GM23338 (cell line): ENCODE data around the gene OVCH1. TPM values are rescaled to one million over a fixed set of nuclear protein-coding genes. Genes with fewer than 3 reads are reported as not detected.

Experiments
- ATAC-seq: fragments of 200-7000 bp; cut with Tn5 transposase; 3 replicates; pipeline ENCODE4 v1.9.1; 2020
- DNase-seq: peaks from one replicate; pipeline ENCODE4 v3.0.0-alpha.2; 2015; ENCODE audit warnings: low spot score
- H2AFZ ChIP-seq: fragments of 200-600 bp; sonication (generic); 2 replicates; pipeline ENCODE4 v1.8.0; 2016; ENCODE audit warnings: antibody characterized with exemption, mild to moderate bottlenecking, moderate library complexity
- H3F3A ChIP-seq: fragments of 200-600 bp; sonication (generic); replicated peaks from 2 replicates; pipeline ENCODE4 v1.8.0; 2017; ENCODE audit warnings: antibody characterized with exemption, mixed run types, low read depth
- H3K27ac ChIP-seq: fragments of 200-600 bp; sonication (generic); 2 replicates; pipeline ENCODE4 v1.6.1; 2016; ENCODE audit warnings: low read depth
- H3K27me3 ChIP-seq: fragments of 200-600 bp; sonication (generic); 2 replicates; pipeline ENCODE4 v1.8.0; 2016; ENCODE audit warnings: mild to moderate bottlenecking, mixed run types, moderate library complexity; ENCODE audit not compliant: insufficient read depth
- H3K36me3 ChIP-seq: fragments of 200-600 bp; sonication (generic); 2 replicates; pipeline ENCODE4 v1.8.0; 2016; ENCODE audit warnings: mild to moderate bottlenecking; ENCODE audit not compliant: insufficient read depth
- H3K4me1 ChIP-seq: fragments of 200-600 bp; sonication (generic); 2 replicates; pipeline ENCODE4 v1.8.0; 2016; ENCODE audit warnings: mild to moderate bottlenecking, moderate library complexity; ENCODE audit not compliant: insufficient read depth
- H3K4me2 ChIP-seq: fragments of 200-600 bp; sonication (generic); 2 replicates; pipeline ENCODE4 v1.7.1; 2017; ENCODE audit warnings: mixed run types
- H3K4me3 ChIP-seq: fragments of 200-600 bp; sonication (generic); 2 replicates; pipeline ENCODE4 v1.6.1; 2016; ENCODE audit warnings: mixed run types
- H3K79me2 ChIP-seq: fragments of 200-600 bp; sonication (generic); replicated peaks from 2 replicates; pipeline ENCODE4 v1.8.0; 2017; ENCODE audit warnings: mild to moderate bottlenecking; ENCODE audit not compliant: insufficient read depth
- H3K9me2 ChIP-seq: fragments of 200-600 bp; sonication (generic); 2 replicates; pipeline ENCODE4 v1.8.0; 2017; ENCODE audit not compliant: insufficient read depth
- H4K20me1 ChIP-seq: fragments of 200-600 bp; sonication (generic); replicated peaks from 2 replicates; pipeline ENCODE4 v1.8.0; 2017; ENCODE audit warnings: mild to moderate bottlenecking; ENCODE audit not compliant: insufficient read depth
- H3K27ac Mint-ChIP-seq: 2 replicates; pipeline ENCODE4 v1.8.0; 2020; ENCODE audit warnings: inconsistent platforms, mild to moderate bottlenecking, moderate library complexity, mixed read lengths
- H3K27me3 Mint-ChIP-seq: 3 replicates; pipeline ENCODE4 v1.8.0; 2022; ENCODE audit warnings: low read depth, mild to moderate bottlenecking, moderate library complexity, mixed read lengths, inconsistent platforms; ENCODE audit not compliant: insufficient read depth, poor library complexity
- H3K36me3 Mint-ChIP-seq: 3 replicates; pipeline ENCODE4 v1.8.0; 2021; ENCODE audit warnings: low read depth, mild to moderate bottlenecking, inconsistent platforms, moderate library complexity, mixed read lengths
- H3K4me1 Mint-ChIP-seq: 3 replicates; pipeline ENCODE4 v1.8.0; 2020; ENCODE audit warnings: mild to moderate bottlenecking, inconsistent platforms, mixed read lengths
- H3K4me3 Mint-ChIP-seq: 3 replicates; pipeline ENCODE4 v1.8.0; 2021; ENCODE audit warnings: moderate library complexity, mild to moderate bottlenecking, inconsistent platforms, mixed read lengths
- H3K9me3 Mint-ChIP-seq: 3 replicates; pipeline ENCODE4 v1.8.0; 2020; ENCODE audit warnings: moderate library complexity, mild to moderate bottlenecking, inconsistent platforms, mixed read lengths
- STAT1 ChIP-seq: IDR thresholded peaks from one replicate; pipeline ENCODE4 v1.6.1; 2016; ENCODE audit warnings: antibody characterized with exemption; ENCODE audit not compliant: unreplicated experiment
- ZNF114 ChIP-seq: fragments of 250-450 bp; sonication (Bioruptor Pico); IDR thresholded peaks from 2 replicates; pipeline ENCODE4 v1.5.0; 2020; ENCODE audit warnings: mild to moderate bottlenecking, moderate library complexity
- polyA plus RNA-seq: library from polyadenylated mRNA; unstranded; fragments of >200 nt; fragmentation: Nextera tagmentation; extraction: Ambion mirVana; gene quantifications from 2 replicates; pipeline ENCODE4 v1.2.1, GENCODE V29; 2016
- total RNA-seq: library from RNA; depleted of rRNA; stranded (reverse); fragments of >200 nt; shearing (Covaris generic); gene quantifications from 2 replicates; pipeline ENCODE4 v1.2.3, GENCODE V29; 2014
- TF ChIP-seq, protein P1 (sequence below): fragments of 250-450 bp; sonication (Bioruptor Pico); IDR thresholded peaks from 2 replicates; pipeline ENCODE4 v1.5.0; 2020; ENCODE audit warnings: mild to moderate bottlenecking, moderate library complexity
- TF ChIP-seq, protein P2 (sequence below), 2 experiments: fragments of 200-600 bp in 1 of 2; sonication (generic) in 1 of 2; conservative IDR thresholded peaks; 2 replicates each; pipeline versions ENCODE4 v1.5.1 to v1.6.1; 2016 to 2017; ENCODE audit warnings: antibody characterized with exemption in 2 of 2, low read depth in 2 of 2, mild to moderate bottlenecking in 2 of 2, moderate library complexity in 1 of 2

The OVCH1 gene
- total and polyA plus RNA-seq, 2 experiments from 2014 or later, result not detected

GRCh38 chr12:29428633-29429032, 68.9 kb downstream of the OVCH1 start (continued):
- TF ChIP-seq, protein P1, sequence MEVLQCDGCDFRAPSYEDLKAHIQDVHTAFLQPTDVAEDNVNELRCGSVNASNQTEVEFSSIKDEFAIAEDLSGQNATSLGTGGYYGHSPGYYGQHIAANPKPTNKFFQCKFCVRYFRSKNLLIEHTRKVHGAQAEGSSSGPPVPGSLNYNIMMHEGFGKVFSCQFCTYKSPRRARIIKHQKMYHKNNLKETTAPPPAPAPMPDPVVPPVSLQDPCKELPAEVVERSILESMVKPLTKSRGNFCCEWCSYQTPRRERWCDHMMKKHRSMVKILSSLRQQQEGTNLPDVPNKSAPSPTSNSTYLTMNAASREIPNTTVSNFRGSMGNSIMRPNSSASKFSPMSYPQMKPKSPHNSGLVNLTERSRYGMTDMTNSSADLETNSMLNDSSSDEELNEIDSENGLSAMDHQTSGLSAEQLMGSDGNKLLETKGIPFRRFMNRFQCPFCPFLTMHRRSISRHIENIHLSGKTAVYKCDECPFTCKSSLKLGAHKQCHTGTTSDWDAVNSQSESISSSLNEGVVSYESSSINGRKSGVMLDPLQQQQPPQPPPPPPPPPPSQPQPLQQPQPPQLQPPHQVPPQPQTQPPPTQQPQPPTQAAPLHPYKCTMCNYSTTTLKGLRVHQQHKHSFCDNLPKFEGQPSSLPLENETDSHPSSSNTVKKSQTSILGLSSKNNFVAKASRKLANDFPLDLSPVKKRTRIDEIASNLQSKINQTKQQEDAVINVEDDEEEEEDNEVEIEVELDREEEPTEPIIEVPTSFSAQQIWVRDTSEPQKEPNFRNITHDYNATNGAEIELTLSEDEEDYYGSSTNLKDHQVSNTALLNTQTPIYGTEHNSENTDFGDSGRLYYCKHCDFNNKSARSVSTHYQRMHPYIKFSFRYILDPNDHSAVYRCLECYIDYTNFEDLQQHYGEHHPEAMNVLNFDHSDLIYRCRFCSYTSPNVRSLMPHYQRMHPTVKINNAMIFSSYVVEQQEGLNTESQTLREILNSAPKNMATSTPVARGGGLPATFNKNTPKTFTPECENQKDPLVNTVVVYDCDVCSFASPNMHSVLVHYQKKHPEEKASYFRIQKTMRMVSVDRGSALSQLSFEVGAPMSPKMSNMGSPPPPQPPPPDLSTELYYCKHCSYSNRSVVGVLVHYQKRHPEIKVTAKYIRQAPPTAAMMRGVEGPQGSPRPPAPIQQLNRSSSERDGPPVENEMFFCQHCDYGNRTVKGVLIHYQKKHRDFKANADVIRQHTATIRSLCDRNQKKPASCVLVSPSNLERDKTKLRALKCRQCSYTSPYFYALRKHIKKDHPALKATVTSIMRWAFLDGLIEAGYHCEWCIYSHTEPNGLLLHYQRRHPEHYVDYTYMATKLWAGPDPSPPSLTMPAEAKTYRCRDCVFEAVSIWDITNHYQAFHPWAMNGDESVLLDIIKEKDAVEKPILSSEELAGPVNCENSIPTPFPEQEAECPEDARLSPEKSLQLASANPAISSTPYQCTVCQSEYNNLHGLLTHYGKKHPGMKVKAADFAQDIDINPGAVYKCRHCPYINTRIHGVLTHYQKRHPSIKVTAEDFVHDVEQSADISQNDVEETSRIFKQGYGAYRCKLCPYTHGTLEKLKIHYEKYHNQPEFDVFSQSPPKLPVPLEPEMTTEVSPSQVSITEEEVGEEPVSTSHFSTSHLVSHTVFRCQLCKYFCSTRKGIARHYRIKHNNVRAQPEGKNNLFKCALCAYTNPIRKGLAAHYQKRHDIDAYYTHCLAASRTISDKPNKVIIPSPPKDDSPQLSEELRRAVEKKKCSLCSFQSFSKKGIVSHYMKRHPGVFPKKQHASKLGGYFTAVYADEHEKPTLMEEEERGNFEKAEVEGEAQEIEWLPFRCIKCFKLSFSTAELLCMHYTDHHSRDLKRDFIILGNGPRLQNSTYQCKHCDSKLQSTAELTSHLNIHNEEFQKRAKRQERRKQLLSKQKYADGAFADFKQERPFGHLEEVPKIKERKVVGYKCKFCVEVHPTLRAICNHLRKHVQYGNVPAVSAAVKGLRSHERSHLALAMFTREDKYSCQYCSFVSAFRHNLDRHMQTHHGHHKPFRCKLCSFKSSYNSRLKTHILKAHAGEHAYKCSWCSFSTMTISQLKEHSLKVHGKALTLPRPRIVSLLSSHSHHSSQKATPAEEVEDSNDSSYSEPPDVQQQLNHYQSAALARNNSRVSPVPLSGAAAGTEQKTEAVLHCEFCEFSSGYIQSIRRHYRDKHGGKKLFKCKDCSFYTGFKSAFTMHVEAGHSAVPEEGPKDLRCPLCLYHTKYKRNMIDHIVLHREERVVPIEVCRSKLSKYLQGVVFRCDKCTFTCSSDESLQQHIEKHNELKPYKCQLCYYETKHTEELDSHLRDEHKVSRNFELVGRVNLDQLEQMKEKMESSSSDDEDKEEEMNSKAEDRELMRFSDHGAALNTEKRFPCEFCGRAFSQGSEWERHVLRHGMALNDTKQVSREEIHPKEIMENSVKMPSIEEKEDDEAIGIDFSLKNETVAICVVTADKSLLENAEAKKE (CRISPR knock-in tag), result no peak
- TF ChIP-seq ZNF114 (CRISPR knock-in tag), result no peak

DNA sequence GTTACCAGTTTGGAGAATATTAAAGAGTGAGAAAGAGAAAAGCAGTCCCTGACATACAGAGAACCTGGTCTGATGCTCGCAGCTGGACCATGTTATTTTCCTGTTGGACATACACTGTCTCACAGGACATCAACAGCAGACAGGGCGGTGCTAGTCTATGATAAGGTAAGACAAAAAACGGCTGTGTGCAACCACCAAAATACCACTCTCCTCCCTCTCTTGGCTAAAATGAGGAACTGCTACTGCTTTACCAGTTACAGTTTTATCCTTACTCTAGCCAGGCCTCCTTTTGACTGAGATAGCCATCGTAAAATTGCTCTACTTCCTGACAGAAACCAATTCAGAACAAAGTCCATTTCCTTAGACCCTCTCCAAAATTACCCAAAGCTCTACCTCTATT, 69.5 kb downstream of the OVCH1 start:
- Histone ChIP-seq H3K79me2 (no peaks in the 10 kb centered on the region), H2AFZ (no peak overlapping the region; the same call in 1 of the 2 replicates), H3K4me2 (no peak overlapping the region), H3K27me3 (no peaks in the 10 kb centered on the region), H3K27ac (no peak overlapping the region), H3K4me1 (no peaks in the 10 kb centered on the region), H4K20me1 (no peaks in the 10 kb centered on the region), H3F3A (no peaks in the 10 kb centered on the region), H3K4me3 (no peak overlapping the region), H3K9me2 (0 out of 2 replicates have a peak, but pooled peaks cover 11% of the 10 kb centered on the region), H3K36me3 (0 out of 2 replicates have a peak, but pooled peaks cover 6% of the 10 kb centered on the region)
- H3K9me3 Mint-ChIP-seq, result peaks cover 17% of the 10 kb centered on the region
- TF ChIP-seq, protein P2, sequence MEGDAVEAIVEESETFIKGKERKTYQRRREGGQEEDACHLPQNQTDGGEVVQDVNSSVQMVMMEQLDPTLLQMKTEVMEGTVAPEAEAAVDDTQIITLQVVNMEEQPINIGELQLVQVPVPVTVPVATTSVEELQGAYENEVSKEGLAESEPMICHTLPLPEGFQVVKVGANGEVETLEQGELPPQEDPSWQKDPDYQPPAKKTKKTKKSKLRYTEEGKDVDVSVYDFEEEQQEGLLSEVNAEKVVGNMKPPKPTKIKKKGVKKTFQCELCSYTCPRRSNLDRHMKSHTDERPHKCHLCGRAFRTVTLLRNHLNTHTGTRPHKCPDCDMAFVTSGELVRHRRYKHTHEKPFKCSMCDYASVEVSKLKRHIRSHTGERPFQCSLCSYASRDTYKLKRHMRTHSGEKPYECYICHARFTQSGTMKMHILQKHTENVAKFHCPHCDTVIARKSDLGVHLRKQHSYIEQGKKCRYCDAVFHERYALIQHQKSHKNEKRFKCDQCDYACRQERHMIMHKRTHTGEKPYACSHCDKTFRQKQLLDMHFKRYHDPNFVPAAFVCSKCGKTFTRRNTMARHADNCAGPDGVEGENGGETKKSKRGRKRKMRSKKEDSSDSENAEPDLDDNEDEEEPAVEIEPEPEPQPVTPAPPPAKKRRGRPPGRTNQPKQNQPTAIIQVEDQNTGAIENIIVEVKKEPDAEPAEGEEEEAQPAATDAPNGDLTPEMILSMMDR (conservative IDR thresholded peaks at IDR 0.05; ENCODE audit: low read depth in 2 of 2), result peak; percentile 34 to 42
- no peak for TF ChIP-seq STAT1
- no peak overlapping the region for H3K27ac Mint-ChIP-seq
- H3K4me3 Mint-ChIP-seq, result no peak overlapping the region
- no peaks in the 10 kb centered on the region for H3K27me3 Mint-ChIP-seq
- ATAC-seq (peak; percentile 75), DNase-seq (peak; percentile 49)
- peaks cover 12% of the 10 kb centered on the region; the same call in 2 of the 3 replicates for H3K36me3 Mint-ChIP-seq
- peaks cover 4% of the 10 kb centered on the region; the same call in 1 of the 3 replicates for H3K4me1 Mint-ChIP-seq
